GM23248 (cell line): ENCODE data around the gene MAPK8IP3.

ENCODE experiments used
- EZH2 ChIP-seq: fragments of 200-600 bp; sonication (generic); IDR thresholded peaks from 2 replicates; pipeline ENCODE4 v1.6.1; 2018; ENCODE audit warnings: antibody characterized with exemption, mild to moderate bottlenecking; ENCODE audit not compliant: insufficient read depth, poor library complexity, severe bottlenecking
- EZH2phosphoT487 ChIP-seq: fragments of 200-600 bp; sonication (generic); IDR thresholded peaks from 2 replicates; pipeline ENCODE4 v1.6.1; 2018; ENCODE audit warnings: antibody characterized with exemption, moderate library complexity, mild to moderate bottlenecking, low read depth; ENCODE audit not compliant: insufficient read depth

GRCh38 chr16:1731603-1732002 lies 25.6 kb downstream of the MAPK8IP3 start:
- TF ChIP-seq EZH2 (no peak), EZH2phosphoT487 (no peak)
